Loucy (cell line): ENCODE results near the gene KRTAP10-3.
"Not testable (repeated sequence)": the region's sequence is repeated elsewhere in the genome, so short reads cannot be mapped to it uniquely, and the experiment has no call there.

Source experiments
- EZH2phosphoT487 ChIP-seq: fragments of 200-600 bp; IDR thresholded peaks from 2 replicates; pipeline ENCODE4 v1.6.1; 2018; ENCODE audit warnings: antibody characterized with exemption, mild to moderate bottlenecking, moderate library complexity, borderline replicate concordance
- TF ChIP-seq, protein P1 (sequence below): fragments of 200-600 bp; sonication (generic); conservative IDR thresholded peaks from 2 replicates; pipeline ENCODE4 v1.5.1; 2014; ENCODE audit warnings: mild to moderate bottlenecking, antibody characterized with exemption, low read length

DNA sequence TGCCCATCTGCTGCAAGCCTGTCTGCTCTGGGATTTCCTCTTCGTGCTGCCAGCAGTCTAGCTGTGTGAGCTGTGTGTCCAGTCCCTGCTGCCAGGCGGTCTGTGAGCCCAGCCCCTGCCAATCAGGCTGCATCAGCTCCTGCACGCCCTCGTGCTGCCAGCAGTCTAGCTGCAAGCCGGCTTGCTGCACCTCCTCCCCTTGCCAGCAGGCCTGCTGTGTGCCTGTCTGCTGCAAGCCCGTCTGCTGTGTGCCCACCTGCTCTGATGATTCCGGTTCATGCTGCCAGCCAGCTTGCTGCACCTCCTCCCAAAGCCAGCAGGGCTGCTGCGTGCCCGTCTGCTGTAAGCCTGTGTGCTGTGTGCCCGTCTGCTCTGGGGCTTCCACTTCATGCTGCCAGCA lies 42.5 kb upstream of the KRTAP10-3 start:
- TF ChIP-seq, protein P1, sequence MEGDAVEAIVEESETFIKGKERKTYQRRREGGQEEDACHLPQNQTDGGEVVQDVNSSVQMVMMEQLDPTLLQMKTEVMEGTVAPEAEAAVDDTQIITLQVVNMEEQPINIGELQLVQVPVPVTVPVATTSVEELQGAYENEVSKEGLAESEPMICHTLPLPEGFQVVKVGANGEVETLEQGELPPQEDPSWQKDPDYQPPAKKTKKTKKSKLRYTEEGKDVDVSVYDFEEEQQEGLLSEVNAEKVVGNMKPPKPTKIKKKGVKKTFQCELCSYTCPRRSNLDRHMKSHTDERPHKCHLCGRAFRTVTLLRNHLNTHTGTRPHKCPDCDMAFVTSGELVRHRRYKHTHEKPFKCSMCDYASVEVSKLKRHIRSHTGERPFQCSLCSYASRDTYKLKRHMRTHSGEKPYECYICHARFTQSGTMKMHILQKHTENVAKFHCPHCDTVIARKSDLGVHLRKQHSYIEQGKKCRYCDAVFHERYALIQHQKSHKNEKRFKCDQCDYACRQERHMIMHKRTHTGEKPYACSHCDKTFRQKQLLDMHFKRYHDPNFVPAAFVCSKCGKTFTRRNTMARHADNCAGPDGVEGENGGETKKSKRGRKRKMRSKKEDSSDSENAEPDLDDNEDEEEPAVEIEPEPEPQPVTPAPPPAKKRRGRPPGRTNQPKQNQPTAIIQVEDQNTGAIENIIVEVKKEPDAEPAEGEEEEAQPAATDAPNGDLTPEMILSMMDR: not testable (repeated sequence)
- not testable (repeated sequence) for TF ChIP-seq EZH2phosphoT487
